ENCODE data around the gene IFNA10.

DNA sequence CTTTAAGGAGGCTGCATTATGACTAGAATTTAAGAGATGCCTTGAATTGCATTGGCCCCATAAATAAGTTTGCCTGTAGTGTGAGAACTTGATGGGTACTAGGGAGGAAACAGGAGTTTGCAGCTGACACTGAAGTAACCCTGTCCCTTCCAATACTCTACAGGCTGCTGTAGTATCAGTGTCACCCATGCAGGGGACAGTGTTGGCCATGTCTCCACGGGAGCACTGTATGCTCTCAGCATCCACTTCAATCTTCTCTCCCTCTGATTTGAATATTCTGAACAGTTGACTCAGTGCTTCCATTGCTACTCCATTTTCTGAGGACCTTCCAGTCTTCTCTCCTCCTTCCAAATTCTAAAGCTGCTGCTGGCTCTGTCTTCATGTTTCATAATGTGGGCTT, 44.2 kb upstream of the IFNA10 start:
- TF ChIP-seq, protein P1, sequence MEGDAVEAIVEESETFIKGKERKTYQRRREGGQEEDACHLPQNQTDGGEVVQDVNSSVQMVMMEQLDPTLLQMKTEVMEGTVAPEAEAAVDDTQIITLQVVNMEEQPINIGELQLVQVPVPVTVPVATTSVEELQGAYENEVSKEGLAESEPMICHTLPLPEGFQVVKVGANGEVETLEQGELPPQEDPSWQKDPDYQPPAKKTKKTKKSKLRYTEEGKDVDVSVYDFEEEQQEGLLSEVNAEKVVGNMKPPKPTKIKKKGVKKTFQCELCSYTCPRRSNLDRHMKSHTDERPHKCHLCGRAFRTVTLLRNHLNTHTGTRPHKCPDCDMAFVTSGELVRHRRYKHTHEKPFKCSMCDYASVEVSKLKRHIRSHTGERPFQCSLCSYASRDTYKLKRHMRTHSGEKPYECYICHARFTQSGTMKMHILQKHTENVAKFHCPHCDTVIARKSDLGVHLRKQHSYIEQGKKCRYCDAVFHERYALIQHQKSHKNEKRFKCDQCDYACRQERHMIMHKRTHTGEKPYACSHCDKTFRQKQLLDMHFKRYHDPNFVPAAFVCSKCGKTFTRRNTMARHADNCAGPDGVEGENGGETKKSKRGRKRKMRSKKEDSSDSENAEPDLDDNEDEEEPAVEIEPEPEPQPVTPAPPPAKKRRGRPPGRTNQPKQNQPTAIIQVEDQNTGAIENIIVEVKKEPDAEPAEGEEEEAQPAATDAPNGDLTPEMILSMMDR (IDR thresholded peaks at IDR 0.05) = no peak
- TF ChIP-seq POLR2A (IDR thresholded peaks at IDR 0.05) = no peak

Data from lower leg skin (tissue), 3 donors.